RWPE1 (cell line): ENCODE data around the gene PLEKHA7.
A peak's percentile ranks its signal among the peaks of the same experiment; 100 is the strongest.

Source experiments
- CTCF ChIA-PET: fragments of 350-600 bp; sonication (Branson Sonifier 250); formaldehyde crosslinking; extraction: SDS; loops from one replicate; lab custom pipeline; 2021; lab: Yijun Ruan, JAX
- POLR2A ChIA-PET: fragments of 400-600 bp; formaldehyde crosslinking; extraction: SDS; loops from one replicate; lab custom pipeline; 2020; ENCODE audit warnings: antibody characterized with exemption; ENCODE audit not compliant: low non-redundant PET; lab: Yijun Ruan, JAX
- DNase-seq: peaks from one replicate; pipeline ENCODE4 v3.0.0; 2012; ENCODE audit warnings: low spot score
- H3K27ac ChIP-seq: fragments of 450-650 bp; 2 replicates; pipeline ENCODE4 v1.5.1; 2017
- CTCF ChIP-seq: fragments of 450-650 bp; conservative IDR thresholded peaks from 2 replicates; pipeline ENCODE4 v1.5.1; 2017; ENCODE audit warnings: low read depth, mild to moderate bottlenecking

Gene PLEKHA7

GRCh38 chr11:16811136-16812020 is 202.8 kb downstream of the PLEKHA7 start:
- POLR2A ChIA-PET = no interaction called here
- H3K27ac ChIP-seq = no peak overlapping the region
- no peak for TF ChIP-seq CTCF
- CTCF ChIA-PET = interaction anchor here (1.3 kb wide), 2 partner anchors 9 to 23 kb away, joined by 4 to 10 read pairs; no protein-coding TSS in a partner anchor
- DNase-seq = no peak

GRCh38 chr11:16809886-16810668 is 204.1 kb downstream of the PLEKHA7 start:
- TF ChIP-seq CTCF = no peak
- POLR2A ChIA-PET = no interaction called here
- H3K27ac ChIP-seq = peak overlapping the region; percentile 25; the same call in 1 of the 2 replicates
- CTCF ChIA-PET = interaction anchor here (0.6 to 1.3 kb wide), 4 partner anchors 10 to 73 kb away, joined by 3 to 10 read pairs (median 4); no protein-coding TSS in a partner anchor
- peak; percentile 36 for DNase-seq

- H3K27ac ChIP-seq = no peak overlapping the region
- no peak for TF ChIP-seq CTCF
- ChIA-PET CTCF (interaction anchor here (1.4 to 2.1 kb wide), 2 partner anchors 13 to 21 kb away, joined by 6 to 8 read pairs; no protein-coding TSS in a partner anchor), POLR2A (no interaction called here)
- DNase-seq = no peak
Observed at GRCh38 chr11:16807306-16807705, 206.9 kb downstream of the PLEKHA7 start.

- no peak for TF ChIP-seq CTCF
- no peak overlapping the region for H3K27ac ChIP-seq
- DNase-seq = peak; percentile 37
- ChIA-PET CTCF (interaction anchor here (2.1 kb wide), 1 partner anchor 13 kb away, joined by 8 read pairs; no protein-coding TSS in a partner anchor), POLR2A (no interaction called here)
Observed at GRCh38 chr11:16806791-16807190, 207.4 kb downstream of the PLEKHA7 start.

- H3K27ac ChIP-seq = no peak overlapping the region
- POLR2A ChIA-PET = no interaction called here
- TF ChIP-seq CTCF = no peak
- no peak for DNase-seq
- CTCF ChIA-PET = no interaction called here
Observed at GRCh38 chr11:16805938-16806337, 208.3 kb downstream of the PLEKHA7 start.
